A673 (cell line): ENCODE measurements around the gene SCO2. TPM values are rescaled to one million over a fixed set of nuclear protein-coding genes. Genes with fewer than 3 reads are reported as not detected.

Experiments used
- BruUV-seq: library from RNA; stranded (reverse); fragments of 400-500 nt; replicated peaks from 2 replicates; lab custom pipeline; 2021; lab: Mats Ljungman, UMichigan
- CTCF ChIA-PET: fragments of 300-600 bp; sonication (Branson Sonifier 250); formaldehyde crosslinking; loops from one replicate; lab custom pipeline; 2022; ENCODE audit warnings: antibody characterized with exemption; lab: Charles Lee
- POLR2A ChIA-PET: fragments of 300-600 bp; sonication (Branson Sonifier 250); formaldehyde crosslinking; loops from one replicate; lab custom pipeline; 2022; ENCODE audit warnings: antibody characterized with exemption; ENCODE audit not compliant: low non-redundant PET; lab: Charles Lee
- DNase-seq: peaks from one replicate; pipeline ENCODE4 v3.0.0-alpha.2; 2015; ENCODE audit warnings: low spot score
- H3K27ac ChIP-seq: fragments of 200-600 bp; sonication (generic); 2 replicates; pipeline ENCODE4 v1.5.1; 2016; ENCODE audit warnings: mixed run types, low read depth, mild to moderate bottlenecking, mixed read lengths, antibody characterized with exemption, low read length; ENCODE audit not compliant: poor library complexity, severe bottlenecking
- H3K27me3 ChIP-seq: fragments of 200-600 bp; sonication (generic); replicated peaks from 2 replicates; pipeline ENCODE4 v1.6.1; 2017; ENCODE audit warnings: mixed run types, low read depth, mild to moderate bottlenecking, mixed read lengths, antibody characterized with exemption, low read length; ENCODE audit not compliant: insufficient read depth, poor library complexity
- H3K36me3 ChIP-seq: fragments of 200-600 bp; sonication (generic); 2 replicates; pipeline ENCODE4 v1.6.1; 2016; ENCODE audit warnings: mixed run types, mild to moderate bottlenecking, mixed read lengths, antibody characterized with exemption, low read length; ENCODE audit not compliant: insufficient read depth, poor library complexity, severe bottlenecking
- H3K4me1 ChIP-seq: fragments of 200-600 bp; sonication (generic); 2 replicates; pipeline ENCODE4 v1.6.1; 2017; ENCODE audit warnings: mixed run types, mild to moderate bottlenecking, mixed read lengths, antibody characterized with exemption, low read length; ENCODE audit not compliant: insufficient read depth, poor library complexity, severe bottlenecking
- H3K4me3 ChIP-seq: fragments of 200-600 bp; sonication (generic); 2 replicates; pipeline ENCODE4 v1.5.1; 2016; ENCODE audit warnings: low read depth, mixed run types, mild to moderate bottlenecking, mixed read lengths, low read length; ENCODE audit not compliant: poor library complexity, severe bottlenecking
- H3K9me3 ChIP-seq: fragments of 200-600 bp; sonication (generic); 2 replicates; pipeline ENCODE4 v1.6.1; 2016; ENCODE audit warnings: mixed run types, low read depth, mild to moderate bottlenecking, mixed read lengths, antibody characterized with exemption, low read length; ENCODE audit not compliant: poor library complexity, severe bottlenecking
- CTCF ChIP-seq: fragments of 300-800, 200-600 bp; sonication (generic); conservative IDR thresholded peaks from 2 replicates; pipeline ENCODE4 v1.5.1; 2017; ENCODE audit warnings: low read depth, mild to moderate bottlenecking, antibody characterized with exemption, low read length, moderate library complexity, mixed read lengths
- EZH2 ChIP-seq: fragments of 200-600 bp; sonication (generic); IDR thresholded peaks from 2 replicates; pipeline ENCODE4 v1.6.1; 2017; ENCODE audit warnings: borderline replicate concordance, low read depth, mild to moderate bottlenecking, mixed read lengths, antibody characterized with exemption, low read length; ENCODE audit not compliant: poor library complexity, severe bottlenecking
- intact Hi-C: fragments of 100-400 bp; cut with micrococcal nuclease; formaldehyde crosslinking; loops from one replicate; pipeline ENCODE4 v1.10.0; 2022; ENCODE audit not compliant: unreplicated experiment
- total RNA-seq: library from RNA; stranded (reverse); gene quantifications from 2 replicates; pipeline ENCODE4 v1.2.3, GENCODE V29; 2021

The SCO2 gene
- total RNA-seq, 1 experiment from 2014 or later: 5.4 TPM

- ChIA-PET CTCF (no interaction called here), POLR2A (no interaction called here)
- Histone ChIP-seq H3K27ac (no peak overlapping the region), H3K4me1 (peaks cover 30% of the 10 kb centered on the region), H3K36me3 (peaks cover 10% of the 10 kb centered on the region), H3K9me3 (no peaks in the 10 kb centered on the region), H3K27me3 (peaks cover 23% of the 10 kb centered on the region), H3K4me3 (no peak overlapping the region)
- no peak for DNase-seq
- intact Hi-C loops: no loop called here
- TF ChIP-seq EZH2: no peak
- no peak for TF ChIP-seq CTCF
- no TSS peak for BruUV-seq
These were observed 3.5 kb upstream of the SCO2 start for GRCh38 chr22:50528682-50529415.

- Histone ChIP-seq H3K9me3 (no peaks in the 10 kb centered on the region), H3K27me3 (peaks cover 23% of the 10 kb centered on the region), H3K4me3 (no peak overlapping the region), H3K4me1 (peaks cover 30% of the 10 kb centered on the region), H3K27ac (no peak overlapping the region), H3K36me3 (peaks cover 17% of the 10 kb centered on the region)
- intact Hi-C loops: no loop called here
- BruUV-seq: no TSS peak
- ChIA-PET CTCF (no interaction called here), POLR2A (no interaction called here)
- no peak for DNase-seq
- no peak for TF ChIP-seq CTCF
- TF ChIP-seq EZH2: no peak
These were observed 2.7 kb upstream of the SCO2 start for GRCh38 chr22:50527921-50528681.

- Histone ChIP-seq H3K27me3 (peaks cover 23% of the 10 kb centered on the region), H3K4me1 (peaks cover 30% of the 10 kb centered on the region), H3K36me3 (peaks cover 27% of the 10 kb centered on the region), H3K27ac (peak overlapping the region; percentile 90), H3K4me3 (peak overlapping the region; percentile 65), H3K9me3 (no peaks in the 10 kb centered on the region)
- no peak for DNase-seq
- no peak for TF ChIP-seq CTCF
- no peak for TF ChIP-seq EZH2
- intact Hi-C loops: no loop called here
- BruUV-seq: TSS peak; percentile 21
- POLR2A ChIA-PET: interaction anchor here (0.6 kb wide), 1 partner anchor 74 kb away, joined by 9 read pairs; no protein-coding TSS in a partner anchor
- CTCF ChIA-PET: no interaction called here
These were observed 1.7 kb upstream of the SCO2 start for GRCh38 chr22:50526834-50527801.
